ENCODE measurements around the gene SH3PXD2A.

DNA sequence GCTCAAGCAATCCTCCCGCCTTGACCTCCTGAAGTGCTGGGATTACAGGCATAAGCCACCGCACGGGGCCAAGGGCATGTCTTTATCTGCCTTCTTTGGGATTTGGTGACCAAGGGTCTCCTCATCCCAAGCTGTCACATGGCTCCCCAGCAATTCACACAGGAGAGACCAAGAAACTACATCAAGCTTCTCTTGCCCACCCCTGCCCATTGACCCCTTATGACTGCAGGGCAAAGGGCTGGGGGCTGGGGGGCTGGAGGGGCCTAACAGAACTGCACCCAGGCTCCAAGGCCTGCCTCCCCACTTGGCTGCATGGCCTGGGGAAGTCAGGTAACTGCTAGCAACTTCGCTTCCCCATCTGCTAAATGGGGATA lies 137.1 kb downstream of the SH3PXD2A start:
- TF ChIP-seq, protein P1, sequence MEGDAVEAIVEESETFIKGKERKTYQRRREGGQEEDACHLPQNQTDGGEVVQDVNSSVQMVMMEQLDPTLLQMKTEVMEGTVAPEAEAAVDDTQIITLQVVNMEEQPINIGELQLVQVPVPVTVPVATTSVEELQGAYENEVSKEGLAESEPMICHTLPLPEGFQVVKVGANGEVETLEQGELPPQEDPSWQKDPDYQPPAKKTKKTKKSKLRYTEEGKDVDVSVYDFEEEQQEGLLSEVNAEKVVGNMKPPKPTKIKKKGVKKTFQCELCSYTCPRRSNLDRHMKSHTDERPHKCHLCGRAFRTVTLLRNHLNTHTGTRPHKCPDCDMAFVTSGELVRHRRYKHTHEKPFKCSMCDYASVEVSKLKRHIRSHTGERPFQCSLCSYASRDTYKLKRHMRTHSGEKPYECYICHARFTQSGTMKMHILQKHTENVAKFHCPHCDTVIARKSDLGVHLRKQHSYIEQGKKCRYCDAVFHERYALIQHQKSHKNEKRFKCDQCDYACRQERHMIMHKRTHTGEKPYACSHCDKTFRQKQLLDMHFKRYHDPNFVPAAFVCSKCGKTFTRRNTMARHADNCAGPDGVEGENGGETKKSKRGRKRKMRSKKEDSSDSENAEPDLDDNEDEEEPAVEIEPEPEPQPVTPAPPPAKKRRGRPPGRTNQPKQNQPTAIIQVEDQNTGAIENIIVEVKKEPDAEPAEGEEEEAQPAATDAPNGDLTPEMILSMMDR (IDR thresholded peaks at IDR 0.05): no peak
- no peak for TF ChIP-seq POLR2A (IDR thresholded peaks at IDR 0.05)

Data from adrenal gland (tissue), 5 donors.